A673 (cell line): Measurements from ENCODE around the gene PRPSAP2.

Experiments used
- EZH2 ChIP-seq: fragments of 200-600 bp; sonication (generic); IDR thresholded peaks from 2 replicates; pipeline ENCODE4 v1.6.1; 2017; ENCODE audit warnings: borderline replicate concordance, low read depth, mild to moderate bottlenecking, mixed read lengths, antibody characterized with exemption, low read length; ENCODE audit not compliant: poor library complexity, severe bottlenecking
- TF ChIP-seq, protein P1 (sequence below): fragments of 300-800, 200-600 bp; sonication (generic); conservative IDR thresholded peaks from 2 replicates; pipeline ENCODE4 v1.5.1; 2017; ENCODE audit warnings: low read depth, mild to moderate bottlenecking, antibody characterized with exemption, low read length, moderate library complexity, mixed read lengths

DNA sequence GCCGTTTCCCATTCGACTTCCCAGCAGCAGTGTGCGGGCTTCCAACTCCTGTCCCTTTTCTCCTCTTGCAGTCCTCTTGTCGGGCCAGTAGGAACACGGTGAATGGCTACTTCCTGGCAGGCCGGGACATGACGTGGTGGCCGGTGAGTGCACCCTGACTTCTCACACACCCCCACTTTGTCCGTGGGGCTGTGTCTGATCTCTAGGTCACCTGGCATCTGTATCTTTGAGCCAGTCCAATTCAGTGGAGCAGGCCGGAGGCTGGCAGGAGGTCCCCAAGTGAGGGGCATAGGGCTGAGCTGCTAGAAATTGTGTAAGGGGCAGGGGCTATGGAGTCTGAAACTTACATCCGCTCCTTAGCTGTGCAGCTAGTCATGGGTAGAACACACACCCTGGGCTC is 100.7 kb downstream of the PRPSAP2 start:
- TF ChIP-seq, protein P1, sequence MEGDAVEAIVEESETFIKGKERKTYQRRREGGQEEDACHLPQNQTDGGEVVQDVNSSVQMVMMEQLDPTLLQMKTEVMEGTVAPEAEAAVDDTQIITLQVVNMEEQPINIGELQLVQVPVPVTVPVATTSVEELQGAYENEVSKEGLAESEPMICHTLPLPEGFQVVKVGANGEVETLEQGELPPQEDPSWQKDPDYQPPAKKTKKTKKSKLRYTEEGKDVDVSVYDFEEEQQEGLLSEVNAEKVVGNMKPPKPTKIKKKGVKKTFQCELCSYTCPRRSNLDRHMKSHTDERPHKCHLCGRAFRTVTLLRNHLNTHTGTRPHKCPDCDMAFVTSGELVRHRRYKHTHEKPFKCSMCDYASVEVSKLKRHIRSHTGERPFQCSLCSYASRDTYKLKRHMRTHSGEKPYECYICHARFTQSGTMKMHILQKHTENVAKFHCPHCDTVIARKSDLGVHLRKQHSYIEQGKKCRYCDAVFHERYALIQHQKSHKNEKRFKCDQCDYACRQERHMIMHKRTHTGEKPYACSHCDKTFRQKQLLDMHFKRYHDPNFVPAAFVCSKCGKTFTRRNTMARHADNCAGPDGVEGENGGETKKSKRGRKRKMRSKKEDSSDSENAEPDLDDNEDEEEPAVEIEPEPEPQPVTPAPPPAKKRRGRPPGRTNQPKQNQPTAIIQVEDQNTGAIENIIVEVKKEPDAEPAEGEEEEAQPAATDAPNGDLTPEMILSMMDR = no peak
- TF ChIP-seq EZH2 = no peak
